Measurements from ENCODE around the gene DNAJC15.

DNA sequence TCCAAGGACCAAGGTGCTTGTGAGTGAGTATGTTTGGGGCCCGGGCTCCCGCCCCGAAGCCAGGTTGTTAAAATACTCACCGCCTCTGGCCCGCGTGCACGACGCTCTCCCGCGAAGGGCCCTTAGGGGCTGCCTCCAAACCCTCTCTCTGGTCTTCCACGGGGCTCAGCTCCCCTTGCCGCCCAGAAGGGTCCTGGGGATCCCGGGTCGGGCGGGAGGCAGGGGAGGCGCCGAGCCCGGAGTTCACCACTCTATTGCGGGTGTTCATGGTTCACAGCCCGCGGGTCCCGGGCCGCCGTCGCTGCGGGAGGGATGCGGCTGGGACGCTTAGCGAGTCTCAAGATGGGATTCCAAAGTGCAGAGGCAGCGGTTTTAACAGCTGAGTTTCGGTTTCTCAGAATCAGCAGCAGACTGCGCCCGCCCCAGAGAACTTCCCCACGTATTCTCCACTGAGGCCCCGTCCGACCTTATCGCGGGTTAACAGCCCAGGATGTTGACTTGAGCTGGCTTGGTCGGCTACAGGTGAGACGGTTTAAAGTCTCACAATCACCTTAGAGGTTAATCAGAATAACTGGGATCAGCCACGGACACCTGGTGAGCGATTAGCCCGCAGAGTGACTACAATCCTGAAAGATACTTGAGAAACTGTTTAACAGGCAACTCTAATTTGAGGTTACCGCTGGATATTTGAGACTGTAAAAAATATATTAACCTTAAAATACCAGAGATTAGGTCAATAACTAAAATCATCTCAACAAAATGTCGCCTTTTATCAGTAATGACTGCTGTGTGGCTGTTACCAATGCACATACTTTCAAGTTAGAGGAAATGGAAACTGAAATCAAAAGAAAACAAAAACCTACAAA, 31.3 kb upstream of the DNAJC15 start, which contains the start of gene EPSTI1:
- TF ChIP-seq POLR2A (IDR thresholded peaks at IDR 0.05) = peak in 1 of 2 donors; percentile 42
- TF ChIP-seq, protein P1, sequence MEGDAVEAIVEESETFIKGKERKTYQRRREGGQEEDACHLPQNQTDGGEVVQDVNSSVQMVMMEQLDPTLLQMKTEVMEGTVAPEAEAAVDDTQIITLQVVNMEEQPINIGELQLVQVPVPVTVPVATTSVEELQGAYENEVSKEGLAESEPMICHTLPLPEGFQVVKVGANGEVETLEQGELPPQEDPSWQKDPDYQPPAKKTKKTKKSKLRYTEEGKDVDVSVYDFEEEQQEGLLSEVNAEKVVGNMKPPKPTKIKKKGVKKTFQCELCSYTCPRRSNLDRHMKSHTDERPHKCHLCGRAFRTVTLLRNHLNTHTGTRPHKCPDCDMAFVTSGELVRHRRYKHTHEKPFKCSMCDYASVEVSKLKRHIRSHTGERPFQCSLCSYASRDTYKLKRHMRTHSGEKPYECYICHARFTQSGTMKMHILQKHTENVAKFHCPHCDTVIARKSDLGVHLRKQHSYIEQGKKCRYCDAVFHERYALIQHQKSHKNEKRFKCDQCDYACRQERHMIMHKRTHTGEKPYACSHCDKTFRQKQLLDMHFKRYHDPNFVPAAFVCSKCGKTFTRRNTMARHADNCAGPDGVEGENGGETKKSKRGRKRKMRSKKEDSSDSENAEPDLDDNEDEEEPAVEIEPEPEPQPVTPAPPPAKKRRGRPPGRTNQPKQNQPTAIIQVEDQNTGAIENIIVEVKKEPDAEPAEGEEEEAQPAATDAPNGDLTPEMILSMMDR (IDR thresholded peaks at IDR 0.05) = no peak

Data from thyroid gland (tissue), 4 donors.